ENCODE measurements around the gene RNU6-1. TPM values are rescaled to one million over a fixed set of nuclear protein-coding genes. Genes with fewer than 3 reads are reported as not detected.

The RNU6-1 gene
- total RNA-seq, 1 donor from 2014 or later, result not detected

DNA sequence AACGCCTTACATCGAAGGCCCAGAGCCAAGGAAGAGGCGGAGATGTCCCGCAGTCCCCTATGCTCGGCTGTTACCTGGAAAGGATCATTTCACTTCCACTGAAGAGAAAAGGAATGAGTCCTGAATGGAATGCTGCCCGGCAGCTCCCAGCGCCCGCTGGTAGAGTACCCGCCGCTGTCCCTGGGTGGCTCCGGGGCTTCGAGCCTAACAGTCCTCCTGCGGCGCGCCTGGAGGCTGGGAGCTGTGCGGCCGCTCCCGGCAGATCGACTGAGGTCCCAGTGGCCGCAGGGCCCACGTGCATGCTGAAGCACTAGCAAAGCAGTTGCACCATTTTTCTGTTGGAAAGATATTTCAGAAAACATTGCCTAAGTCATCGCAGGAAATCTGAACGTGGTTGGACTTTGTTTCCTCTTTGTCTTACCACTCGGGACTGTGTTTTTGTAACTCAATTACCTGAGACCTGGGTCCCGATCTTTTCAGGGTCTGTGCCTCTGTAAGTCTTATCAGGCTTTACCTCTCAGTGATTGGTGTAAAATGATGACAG, 984 bp downstream of the RNU6-1 start:
- Histone ChIP-seq H3K27ac (no peak overlapping the region), H3F3A (ENCODE audit: low read depth) (peaks cover 78% of the 10 kb centered on the region), H3K9ac (no peak overlapping the region), H2AFZ (replicated peaks) (no peak overlapping the region), H3K4me2 (peak overlapping the region; percentile 86), H3K79me2 (ENCODE audit: low read depth) (no peaks in the 10 kb centered on the region), H3K27me3 (peaks cover 56% of the 10 kb centered on the region), H3K4me3 (peak overlapping the region; percentile 75), H3K9me3 (ENCODE audit: low read depth) (no peaks in the 10 kb centered on the region), H3K36me3 (no peaks in the 10 kb centered on the region), H3K4me1 (peaks cover 49% of the 10 kb centered on the region), H4K20me1 (ENCODE audit: low read depth) (no peaks in the 10 kb centered on the region)
- peak; percentile 87 for DNase-seq (ENCODE audit: low spot score)
- Mint-ChIP-seq H3K27ac (no peak overlapping the region), H3K9me3 (peaks cover 3% of the 10 kb centered on the region), H3K36me3 (no peaks in the 10 kb centered on the region), H3K4me3 (peak overlapping the region; percentile 77), H3K27me3 (ENCODE audit: insufficient read depth, low read depth) (peaks cover 52% of the 10 kb centered on the region), H3K4me1 (peaks cover 49% of the 10 kb centered on the region)
- TF ChIP-seq EZH2phosphoT487 (IDR thresholded peaks at IDR 0.05), result no peak
- peak; percentile 51 for TF ChIP-seq EZH2 (IDR thresholded peaks at IDR 0.05)
- TF ChIP-seq, protein P1, sequence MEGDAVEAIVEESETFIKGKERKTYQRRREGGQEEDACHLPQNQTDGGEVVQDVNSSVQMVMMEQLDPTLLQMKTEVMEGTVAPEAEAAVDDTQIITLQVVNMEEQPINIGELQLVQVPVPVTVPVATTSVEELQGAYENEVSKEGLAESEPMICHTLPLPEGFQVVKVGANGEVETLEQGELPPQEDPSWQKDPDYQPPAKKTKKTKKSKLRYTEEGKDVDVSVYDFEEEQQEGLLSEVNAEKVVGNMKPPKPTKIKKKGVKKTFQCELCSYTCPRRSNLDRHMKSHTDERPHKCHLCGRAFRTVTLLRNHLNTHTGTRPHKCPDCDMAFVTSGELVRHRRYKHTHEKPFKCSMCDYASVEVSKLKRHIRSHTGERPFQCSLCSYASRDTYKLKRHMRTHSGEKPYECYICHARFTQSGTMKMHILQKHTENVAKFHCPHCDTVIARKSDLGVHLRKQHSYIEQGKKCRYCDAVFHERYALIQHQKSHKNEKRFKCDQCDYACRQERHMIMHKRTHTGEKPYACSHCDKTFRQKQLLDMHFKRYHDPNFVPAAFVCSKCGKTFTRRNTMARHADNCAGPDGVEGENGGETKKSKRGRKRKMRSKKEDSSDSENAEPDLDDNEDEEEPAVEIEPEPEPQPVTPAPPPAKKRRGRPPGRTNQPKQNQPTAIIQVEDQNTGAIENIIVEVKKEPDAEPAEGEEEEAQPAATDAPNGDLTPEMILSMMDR (IDR thresholded peaks at IDR 0.05), result peak; percentile 19

DNA sequence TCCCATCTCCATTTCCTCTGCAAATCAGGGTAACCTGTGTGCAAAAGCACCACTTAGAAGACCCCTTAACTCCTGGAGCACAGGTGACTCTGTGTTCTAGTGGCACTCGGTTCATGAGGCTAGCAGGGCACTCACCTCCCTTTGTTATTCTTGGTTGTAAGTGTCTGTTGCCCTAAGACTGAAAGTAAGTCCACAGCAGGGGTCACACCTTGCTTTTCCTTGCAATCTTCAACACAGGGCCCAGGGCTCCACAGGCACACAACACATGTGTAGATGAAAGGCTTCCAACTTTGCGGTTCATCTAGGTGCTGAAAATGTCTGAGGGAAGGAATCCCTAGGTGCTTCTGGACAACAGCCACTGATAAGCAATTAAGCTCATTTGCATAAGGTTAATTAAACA, 2.9 kb downstream of the RNU6-1 start:
- Histone ChIP-seq H3K79me2 (ENCODE audit: low read depth) (no peaks in the 10 kb centered on the region), H3K4me2 (no peak overlapping the region), H3K4me3 (no peak overlapping the region), H3K4me1 (peaks cover 53% of the 10 kb centered on the region), H4K20me1 (ENCODE audit: low read depth) (peaks cover 7% of the 10 kb centered on the region), H3F3A (ENCODE audit: low read depth) (peaks cover 74% of the 10 kb centered on the region), H3K27ac (no peak overlapping the region), H3K9me3 (ENCODE audit: low read depth) (no peaks in the 10 kb centered on the region), H3K27me3 (peaks cover 75% of the 10 kb centered on the region), H2AFZ (replicated peaks) (no peak overlapping the region), H3K36me3 (no peaks in the 10 kb centered on the region), H3K9ac (no peak overlapping the region)
- H3K36me3 Mint-ChIP-seq, result no peaks in the 10 kb centered on the region
- H3K27ac Mint-ChIP-seq, result no peak overlapping the region
- no peak overlapping the region for H3K4me3 Mint-ChIP-seq
- DNase-seq (ENCODE audit: low spot score), result no peak
- peaks cover 3% of the 10 kb centered on the region for H3K9me3 Mint-ChIP-seq
- no peak for TF ChIP-seq EZH2phosphoT487 (IDR thresholded peaks at IDR 0.05)
- peaks cover 44% of the 10 kb centered on the region for H3K4me1 Mint-ChIP-seq
- peaks cover 68% of the 10 kb centered on the region for H3K27me3 Mint-ChIP-seq (ENCODE audit: insufficient read depth, low read depth)

DNA sequence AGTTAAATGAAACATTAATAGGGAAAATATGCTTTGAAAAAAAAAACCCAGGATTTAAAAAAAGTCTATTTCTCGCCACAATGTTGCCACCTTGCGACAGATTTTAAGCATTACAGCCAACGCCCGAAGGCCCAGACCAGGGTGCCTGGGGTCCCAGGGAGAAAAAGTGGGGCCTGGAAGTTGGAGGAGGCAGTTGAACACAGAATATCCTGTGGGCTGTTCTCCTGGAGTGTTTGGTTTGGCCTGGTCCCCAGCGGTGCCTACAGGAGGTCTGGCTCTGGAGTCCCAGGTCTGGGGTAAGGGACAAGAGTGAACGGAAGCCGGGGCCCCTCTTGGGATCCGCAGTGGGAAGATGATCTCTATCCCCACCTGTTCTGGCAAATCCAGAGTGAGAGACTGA, 3.4 kb downstream of the RNU6-1 start:
- Histone ChIP-seq H3K9me3 (ENCODE audit: low read depth) (no peaks in the 10 kb centered on the region), H3K9ac (no peak overlapping the region), H3K79me2 (ENCODE audit: low read depth) (no peaks in the 10 kb centered on the region), H3K4me3 (peak overlapping the region; percentile 56), H3K4me2 (peak overlapping the region; percentile 82), H2AFZ (replicated peaks) (no peak overlapping the region), H4K20me1 (ENCODE audit: low read depth) (peaks cover 7% of the 10 kb centered on the region), H3K27ac (no peak overlapping the region), H3K4me1 (peaks cover 51% of the 10 kb centered on the region), H3K36me3 (no peaks in the 10 kb centered on the region), H3K27me3 (peaks cover 80% of the 10 kb centered on the region), H3F3A (ENCODE audit: low read depth) (peaks cover 75% of the 10 kb centered on the region)
- H3K9me3 Mint-ChIP-seq, result peaks cover 3% of the 10 kb centered on the region
- no peak overlapping the region for H3K27ac Mint-ChIP-seq
- peaks cover 72% of the 10 kb centered on the region for H3K27me3 Mint-ChIP-seq (ENCODE audit: insufficient read depth, low read depth)
- DNase-seq (ENCODE audit: low spot score), result peak; percentile 69
- peak overlapping the region; percentile 79 for H3K4me3 Mint-ChIP-seq
- TF ChIP-seq EZH2 (IDR thresholded peaks at IDR 0.05) (no peak), EZH2phosphoT487 (IDR thresholded peaks at IDR 0.05) (no peak)
- TF ChIP-seq, protein P1 (IDR thresholded peaks at IDR 0.05), result peak; percentile 88
- H3K4me1 Mint-ChIP-seq, result peaks cover 40% of the 10 kb centered on the region
- H3K36me3 Mint-ChIP-seq, result no peaks in the 10 kb centered on the region

DNA sequence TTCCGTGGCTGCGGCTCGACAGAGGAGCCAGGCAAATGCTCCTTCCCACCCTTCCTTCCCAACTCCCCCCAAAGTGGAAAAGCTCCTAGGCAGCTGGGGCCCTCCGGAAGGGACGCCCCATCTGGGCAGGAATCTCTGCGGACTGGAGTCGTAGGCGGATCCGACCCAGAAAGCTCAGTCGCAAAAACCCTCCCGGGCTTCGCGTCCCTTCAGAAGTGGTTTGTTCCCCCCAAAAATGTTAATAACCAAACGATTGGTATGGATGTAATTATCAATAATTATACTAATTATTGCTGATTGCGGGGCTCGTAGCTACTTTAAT, 3.8 kb downstream of the RNU6-1 start:
- peaks cover 72% of the 10 kb centered on the region for H3K27me3 Mint-ChIP-seq (ENCODE audit: insufficient read depth, low read depth)
- H3K27ac ChIP-seq, result no peak overlapping the region
- peaks cover 84% of the 10 kb centered on the region for H3K27me3 ChIP-seq
- peaks cover 7% of the 10 kb centered on the region for H4K20me1 ChIP-seq (ENCODE audit: low read depth)
- H3F3A ChIP-seq (ENCODE audit: low read depth), result peaks cover 75% of the 10 kb centered on the region
- no peak overlapping the region for H3K27ac Mint-ChIP-seq
- H3K4me1 ChIP-seq, result peaks cover 47% of the 10 kb centered on the region
- H3K36me3 Mint-ChIP-seq, result no peaks in the 10 kb centered on the region
- no peaks in the 10 kb centered on the region for H3K9me3 ChIP-seq (ENCODE audit: low read depth)
- peak overlapping the region; percentile 82 for H3K4me2 ChIP-seq
- DNase-seq (ENCODE audit: low spot score), result peak; percentile 48
- TF ChIP-seq EZH2phosphoT487 (IDR thresholded peaks at IDR 0.05), result peak; percentile 18
- TF ChIP-seq, protein P1 (IDR thresholded peaks at IDR 0.05), result no peak
- no peaks in the 10 kb centered on the region for H3K79me2 ChIP-seq (ENCODE audit: low read depth)
- peaks cover 3% of the 10 kb centered on the region for H3K9me3 Mint-ChIP-seq
- no peak overlapping the region for H3K9ac ChIP-seq
- H3K4me1 Mint-ChIP-seq, result peaks cover 36% of the 10 kb centered on the region
- peak overlapping the region; percentile 56 for H3K4me3 ChIP-seq
- peak overlapping the region; percentile 79 for H3K4me3 Mint-ChIP-seq
- peak overlapping the region; percentile 91 for H2AFZ ChIP-seq (replicated peaks)
- no peaks in the 10 kb centered on the region for H3K36me3 ChIP-seq
